SU-DHL-6 (cell line): Measurements from ENCODE around the gene DIPK1B.

Source experiments
- CTCF ChIP-seq: fragments of 200-600 bp; sonication (generic); IDR thresholded peaks from one replicate; pipeline ENCODE4 v1.5.1; 2017; ENCODE audit warnings: antibody characterized with exemption, mild to moderate bottlenecking, low read length, moderate library complexity; ENCODE audit not compliant: insufficient read depth, poor library complexity, severe bottlenecking
- EZH2phosphoT487 ChIP-seq: fragments of 200-600 bp; sonication (generic), shearing (Covaris generic); conservative IDR thresholded peaks from 2 replicates; pipeline ENCODE4 v1.6.1; 2018; ENCODE audit warnings: mild to moderate bottlenecking, antibody characterized with exemption, low read length, moderate library complexity, mixed read lengths

- TF ChIP-seq CTCF (no peak), EZH2phosphoT487 (no peak)
Measured at GRCh38 chr9:136683173-136683745, 29.1 kb upstream of the DIPK1B start.
